Measurements from ENCODE around the gene MACO1. TPM values are rescaled to one million over a fixed set of nuclear protein-coding genes. Genes with fewer than 3 reads are reported as not detected.
"Not testable (repeated sequence)": the region's sequence is repeated elsewhere in the genome, so short reads cannot be mapped to it uniquely, and the experiment has no call there.

MACO1 gene
- polyA plus RNA-seq, 1 donor (not counting 4 experiments of a cell fraction or from before 2014, with no cell fraction given), result 8.1 TPM

DNA sequence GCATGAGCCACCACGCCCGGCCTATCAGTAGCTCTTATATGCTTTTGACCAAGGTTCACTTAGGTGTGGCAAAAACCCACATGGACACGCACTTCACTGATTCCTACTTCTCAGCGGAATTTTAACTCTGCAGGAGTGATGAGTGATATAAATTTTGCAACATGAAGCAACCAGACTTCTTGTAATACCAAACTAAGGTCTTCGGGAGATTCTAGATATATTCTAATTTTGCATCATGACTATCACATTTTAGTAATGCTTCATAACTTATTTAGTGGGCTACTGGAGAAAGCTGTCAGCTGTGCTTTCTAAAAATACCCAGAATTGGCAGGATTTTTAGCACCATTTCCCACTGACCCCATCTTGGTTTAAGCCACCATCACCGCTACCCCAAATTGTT lies 37.9 kb upstream of the MACO1 start:
- Histone ChIP-seq H3K9me3 (ENCODE audit: control insufficient read depth, low read depth, low read length) (no peaks in the 10 kb centered on the region), H3K36me3 (ENCODE audit: control insufficient read depth in 2 of 2, extremely low read depth in 1 of 2, insufficient read depth in 2 of 2, low read length in 2 of 2) (no peaks in the 10 kb centered on the region), H3K9me1 (ENCODE audit: control insufficient read depth, extremely low read depth, insufficient read depth, low read length) (no peaks in the 10 kb centered on the region), H3K27ac (ENCODE audit: control insufficient read depth, insufficient read depth, low read length) (no peak overlapping the region), H3K4me3 (ENCODE audit: control insufficient read depth in 2 of 3, extremely low read depth in 1 of 3, insufficient read depth in 2 of 3, low read depth in 1 of 3, low read length in 3 of 3) (no peak overlapping the region), H3K4me1 (ENCODE audit: control insufficient read depth, extremely low read depth, insufficient read depth, low read length) (no peaks in the 10 kb centered on the region), H3K4me2 (ENCODE audit: control insufficient read depth, extremely low read depth, insufficient read depth, low read depth, low read length) (no peak overlapping the region), H3K27me3 (ENCODE audit: control insufficient read depth, extremely low read depth, insufficient read depth, low read length) (no peaks in the 10 kb centered on the region), H2AFZ (ENCODE audit: control insufficient read depth, low read length) (no peak overlapping the region), H3K79me2 (ENCODE audit: control insufficient read depth, insufficient read depth, low read length) (no peaks in the 10 kb centered on the region), H4K20me1 (ENCODE audit: control insufficient read depth, extremely low read depth, insufficient read depth, low read length) (no peaks in the 10 kb centered on the region), H3K9ac (ENCODE audit: control insufficient read depth, extremely low read depth, insufficient read depth, low read length) (no peak overlapping the region)
- dilution Hi-C loops (cut with MboI; ENCODE audit: extremely low pct_ligation_motif_present, low sequenced_read_pairs), result no loop called here
- no peak for FAIRE-seq
- TF ChIP-seq, protein P1, sequence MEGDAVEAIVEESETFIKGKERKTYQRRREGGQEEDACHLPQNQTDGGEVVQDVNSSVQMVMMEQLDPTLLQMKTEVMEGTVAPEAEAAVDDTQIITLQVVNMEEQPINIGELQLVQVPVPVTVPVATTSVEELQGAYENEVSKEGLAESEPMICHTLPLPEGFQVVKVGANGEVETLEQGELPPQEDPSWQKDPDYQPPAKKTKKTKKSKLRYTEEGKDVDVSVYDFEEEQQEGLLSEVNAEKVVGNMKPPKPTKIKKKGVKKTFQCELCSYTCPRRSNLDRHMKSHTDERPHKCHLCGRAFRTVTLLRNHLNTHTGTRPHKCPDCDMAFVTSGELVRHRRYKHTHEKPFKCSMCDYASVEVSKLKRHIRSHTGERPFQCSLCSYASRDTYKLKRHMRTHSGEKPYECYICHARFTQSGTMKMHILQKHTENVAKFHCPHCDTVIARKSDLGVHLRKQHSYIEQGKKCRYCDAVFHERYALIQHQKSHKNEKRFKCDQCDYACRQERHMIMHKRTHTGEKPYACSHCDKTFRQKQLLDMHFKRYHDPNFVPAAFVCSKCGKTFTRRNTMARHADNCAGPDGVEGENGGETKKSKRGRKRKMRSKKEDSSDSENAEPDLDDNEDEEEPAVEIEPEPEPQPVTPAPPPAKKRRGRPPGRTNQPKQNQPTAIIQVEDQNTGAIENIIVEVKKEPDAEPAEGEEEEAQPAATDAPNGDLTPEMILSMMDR (optimal IDR thresholded peaks at IDR 0.05 in 1 of 3, IDR thresholded peaks at IDR 0.05 in 1 of 3, conservative IDR thresholded peaks at IDR 0.05 in 1 of 3; ENCODE audit: extremely low read depth in 1 of 3, insufficient read depth in 2 of 3, low read length in 3 of 3), result no peak
- TF ChIP-seq EZH2 (IDR thresholded peaks at IDR 0.05; ENCODE audit: low read length), result no peak
- DNase-seq (ENCODE audit: low read depth, low spot score), result no peak

DNA sequence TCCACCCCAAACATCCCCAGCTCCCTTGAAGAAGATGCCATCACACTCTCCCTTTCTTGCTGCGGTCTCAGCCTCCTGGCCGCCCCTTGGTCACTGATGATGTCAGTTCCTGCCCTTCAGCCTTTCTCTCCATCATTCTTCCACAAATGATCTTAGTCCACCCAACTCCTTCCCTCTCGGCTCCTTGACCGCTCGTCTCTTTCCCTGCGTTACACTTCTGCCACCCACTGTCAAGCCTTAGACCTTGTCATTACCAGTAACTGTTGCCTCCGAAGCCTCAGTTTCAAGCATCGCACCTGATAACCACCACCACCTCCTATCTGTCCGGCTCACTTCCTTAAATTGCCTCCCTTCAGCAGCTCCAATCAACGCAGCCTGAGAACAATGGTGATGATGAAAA lies 33.1 kb upstream of the MACO1 start:
- H2AFZ ChIP-seq (ENCODE audit: control insufficient read depth, low read length); H3K4me1 ChIP-seq (ENCODE audit: control insufficient read depth, extremely low read depth, insufficient read depth, low read length); H3K9ac ChIP-seq (ENCODE audit: control insufficient read depth, extremely low read depth, insufficient read depth, low read length); H3K27ac ChIP-seq (ENCODE audit: control insufficient read depth, insufficient read depth, low read length); H3K27me3 ChIP-seq (ENCODE audit: control insufficient read depth, extremely low read depth, insufficient read depth, low read length); H3K4me2 ChIP-seq (ENCODE audit: control insufficient read depth, extremely low read depth, insufficient read depth, low read depth, low read length); H3K9me1 ChIP-seq (ENCODE audit: control insufficient read depth, extremely low read depth, insufficient read depth, low read length); FAIRE-seq; H4K20me1 ChIP-seq (ENCODE audit: control insufficient read depth, extremely low read depth, insufficient read depth, low read length); H3K9me3 ChIP-seq (ENCODE audit: control insufficient read depth, low read depth, low read length); dilution Hi-C loops (cut with MboI; ENCODE audit: extremely low pct_ligation_motif_present, low sequenced_read_pairs); H3K36me3 ChIP-seq (ENCODE audit: control insufficient read depth in 2 of 2, extremely low read depth in 1 of 2, insufficient read depth in 2 of 2, low read length in 2 of 2); DNase-seq (ENCODE audit: low read depth, low spot score); H3K79me2 ChIP-seq (ENCODE audit: control insufficient read depth, insufficient read depth, low read length); H3K4me3 ChIP-seq (ENCODE audit: control insufficient read depth in 2 of 3, extremely low read depth in 1 of 3, insufficient read depth in 2 of 3, low read depth in 1 of 3, low read length in 3 of 3): not testable (repeated sequence)

DNA sequence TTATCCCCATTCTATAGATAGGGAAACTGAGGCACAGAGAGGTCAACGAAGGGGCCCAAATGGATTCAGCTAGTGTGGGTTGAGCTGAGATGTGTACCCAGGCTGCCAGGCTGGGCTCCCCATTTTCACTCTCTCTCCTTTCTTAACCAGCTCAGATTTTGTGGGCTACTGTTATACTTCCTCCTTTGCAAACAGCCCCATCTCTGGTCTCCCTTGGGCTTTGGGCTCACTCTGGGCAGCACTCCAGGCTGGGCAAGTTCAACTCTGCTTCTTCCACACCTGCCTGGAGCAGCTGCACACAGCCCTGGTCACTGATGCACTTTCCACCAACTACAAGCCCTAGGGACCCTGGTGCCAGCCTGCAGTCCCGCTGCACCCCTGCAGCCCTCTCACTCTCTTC lies 32.6 kb upstream of the MACO1 start:
- H3K79me2 ChIP-seq (ENCODE audit: control insufficient read depth, insufficient read depth, low read length); H3K4me1 ChIP-seq (ENCODE audit: control insufficient read depth, extremely low read depth, insufficient read depth, low read length); H3K9ac ChIP-seq (ENCODE audit: control insufficient read depth, extremely low read depth, insufficient read depth, low read length); H3K27ac ChIP-seq (ENCODE audit: control insufficient read depth, insufficient read depth, low read length); H3K4me2 ChIP-seq (ENCODE audit: control insufficient read depth, extremely low read depth, insufficient read depth, low read depth, low read length); H3K9me1 ChIP-seq (ENCODE audit: control insufficient read depth, extremely low read depth, insufficient read depth, low read length); H3K9me3 ChIP-seq (ENCODE audit: control insufficient read depth, low read depth, low read length); FAIRE-seq; dilution Hi-C loops (cut with MboI; ENCODE audit: extremely low pct_ligation_motif_present, low sequenced_read_pairs); H2AFZ ChIP-seq (ENCODE audit: control insufficient read depth, low read length); DNase-seq (ENCODE audit: low read depth, low spot score); H3K36me3 ChIP-seq (ENCODE audit: control insufficient read depth in 2 of 2, extremely low read depth in 1 of 2, insufficient read depth in 2 of 2, low read length in 2 of 2); H4K20me1 ChIP-seq (ENCODE audit: control insufficient read depth, extremely low read depth, insufficient read depth, low read length); H3K27me3 ChIP-seq (ENCODE audit: control insufficient read depth, extremely low read depth, insufficient read depth, low read length); H3K4me3 ChIP-seq (ENCODE audit: control insufficient read depth in 2 of 3, extremely low read depth in 1 of 3, insufficient read depth in 2 of 3, low read depth in 1 of 3, low read length in 3 of 3): not testable (repeated sequence)
